ENCODE measurements around the gene CAPS2. TPM values are rescaled to one million over a fixed set of nuclear protein-coding genes. Genes with fewer than 3 reads are reported as not detected.

The CAPS2 gene
- total RNA-seq, 2 donors from 2014 or later = 3.6 to 16.9 TPM

GRCh38 chr12:75288860-75289259, 41.3 kb downstream of the CAPS2 start:
- no peaks in the 10 kb centered on the region for H3K9me3 ChIP-seq
- intact Hi-C loops (cut with DNase I) = no loop called here
- H3K27me3 ChIP-seq = no peaks in the 10 kb centered on the region
- no peak for TF ChIP-seq POLR2A (IDR thresholded peaks at IDR 0.05)
- TF ChIP-seq CTCF (IDR thresholded peaks at IDR 0.05) = no peak
- H3K4me3 ChIP-seq = no peak overlapping the region
- H3K27ac ChIP-seq = no peak overlapping the region
- ATAC-seq (no peak), DNase-seq (no peak)
- no peaks in the 10 kb centered on the region for H3K36me3 ChIP-seq (replicated peaks in 1 of 2; ENCODE audit: insufficient read depth in 1 of 2, low read depth in 2 of 2)
- H3K4me1 ChIP-seq = no peaks in the 10 kb centered on the region
- 66 to 89% methylated on average over 1 of the region's 1 CpG for WGBS, 2 donors

GRCh38 chr12:75275702-75276101, 54.4 kb downstream of the CAPS2 start:
- no peak overlapping the region for H3K4me3 ChIP-seq
- H3K36me3 ChIP-seq (replicated peaks in 1 of 2; ENCODE audit: insufficient read depth in 1 of 2, low read depth in 2 of 2) = no peaks in the 10 kb centered on the region
- no peaks in the 10 kb centered on the region for H3K4me1 ChIP-seq
- no peak for ATAC-seq
- H3K9me3 ChIP-seq = no peaks in the 10 kb centered on the region
- intact Hi-C loops (cut with DNase I) = no loop called here
- TF ChIP-seq CTCF (IDR thresholded peaks at IDR 0.05) (no peak), POLR2A (IDR thresholded peaks at IDR 0.05) (no peak)
- H3K27ac ChIP-seq = no peak overlapping the region
- DNase-seq = no peak
- H3K27me3 ChIP-seq = no peaks in the 10 kb centered on the region
- WGBS, 2 donors = 67 to 77% methylated on average over 2 of the region's 2 CpGs

DNA sequence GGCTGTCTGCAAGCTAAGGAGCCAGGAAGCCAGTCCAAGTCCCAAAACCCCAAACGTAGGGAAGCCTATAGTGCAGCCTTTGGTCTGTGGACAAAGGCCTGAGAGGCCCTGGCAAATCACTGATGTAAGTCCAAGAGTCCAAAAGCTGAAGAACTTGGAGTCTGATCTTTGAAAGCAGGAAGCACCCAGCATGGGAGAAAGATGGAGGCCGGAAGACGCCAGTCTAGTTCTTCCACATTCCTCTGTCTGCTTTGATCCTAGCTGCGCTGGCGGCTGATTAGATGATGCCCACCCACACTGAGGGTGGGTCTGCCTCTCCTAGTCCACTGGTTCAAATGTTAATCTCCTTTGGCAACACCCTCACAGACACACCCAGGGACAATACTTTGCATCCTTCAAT, 58.5 kb downstream of the CAPS2 start:
- intact Hi-C loops (cut with DNase I) = no loop called here
- Histone ChIP-seq H3K27me3 (no peaks in the 10 kb centered on the region), H3K27ac (no peak overlapping the region), H3K4me3 (no peak overlapping the region), H3K36me3 (replicated peaks in 1 of 2; ENCODE audit: insufficient read depth in 1 of 2, low read depth in 2 of 2) (no peaks in the 10 kb centered on the region), H3K9me3 (no peaks in the 10 kb centered on the region), H3K4me1 (no peaks in the 10 kb centered on the region)
- DNase-seq (no peak), ATAC-seq (no peak)
- TF ChIP-seq POLR2A (IDR thresholded peaks at IDR 0.05) (no peak), CTCF (IDR thresholded peaks at IDR 0.05) (no peak)
- WGBS, 2 donors = 77 to 79% methylated on average over 5 of the region's 5 CpGs

DNA sequence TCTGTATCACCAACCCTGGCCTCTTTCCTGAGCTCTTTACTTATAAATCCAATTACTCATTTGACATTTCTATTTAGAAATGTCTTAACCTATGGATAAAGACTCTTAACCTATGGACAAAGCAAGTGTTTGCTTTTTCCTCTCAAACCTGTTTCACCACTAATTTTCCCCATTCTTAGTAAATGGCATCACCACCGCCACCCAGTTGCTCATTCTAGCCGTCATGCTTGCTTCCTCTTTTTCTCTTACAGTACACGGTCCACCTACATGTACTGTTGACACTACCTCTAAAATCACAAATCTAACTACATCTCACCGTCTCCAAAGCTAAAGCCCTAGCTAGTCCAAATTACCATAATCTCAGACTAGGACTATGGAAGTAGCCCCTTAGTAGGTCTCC, 60.0 kb downstream of the CAPS2 start:
- TF ChIP-seq CTCF (IDR thresholded peaks at IDR 0.05) (no peak), POLR2A (IDR thresholded peaks at IDR 0.05) (no peak)
- H3K4me1 ChIP-seq = no peaks in the 10 kb centered on the region

GRCh38 chr12:75269209-75269608, 60.9 kb downstream of the CAPS2 start:
- no peak for ATAC-seq
- Histone ChIP-seq H3K4me3 (no peak overlapping the region), H3K27ac (no peak overlapping the region), H3K4me1 (no peaks in the 10 kb centered on the region), H3K36me3 (replicated peaks in 1 of 2; ENCODE audit: insufficient read depth in 1 of 2, low read depth in 2 of 2) (no peaks in the 10 kb centered on the region), H3K27me3 (no peaks in the 10 kb centered on the region), H3K9me3 (no peaks in the 10 kb centered on the region)
- TF ChIP-seq CTCF (IDR thresholded peaks at IDR 0.05) (no peak), POLR2A (IDR thresholded peaks at IDR 0.05) (no peak)
- WGBS, 2 donors = 59 to 70% methylated on average over 2 of the region's 2 CpGs
- intact Hi-C loops (cut with DNase I) = no loop called here
- DNase-seq = no peak

More for the DNA sequence above, 60.0 kb downstream of the CAPS2 start:
- no peak for DNase-seq
- no peaks in the 10 kb centered on the region for H3K36me3 ChIP-seq (replicated peaks in 1 of 2; ENCODE audit: insufficient read depth in 1 of 2, low read depth in 2 of 2)
- intact Hi-C loops (cut with DNase I) = no loop called here
- H3K4me3 ChIP-seq = no peak overlapping the region
- WGBS, 2 donors = 75 to 80% methylated on average over 4 of the region's 4 CpGs
- ATAC-seq = no peak
- H3K27ac ChIP-seq = no peak overlapping the region
- H3K9me3 ChIP-seq = no peaks in the 10 kb centered on the region
- no peaks in the 10 kb centered on the region for H3K27me3 ChIP-seq
